B cell (primary cell): ENCODE measurements around the gene HOXD3.

Experiments used
- CTCF ChIP-seq: fragments of 200-600 bp; IDR thresholded peaks from one replicate; pipeline ENCODE4 v1.8.0; 2022; ENCODE audit warnings: antibody characterized with exemption, mild to moderate bottlenecking
- EZH2 ChIP-seq: IDR thresholded peaks from 2 replicates; pipeline ENCODE4 v1.6.1; 2012; ENCODE audit warnings: borderline replicate concordance, low read depth, mild to moderate bottlenecking, moderate library complexity, low read length; ENCODE audit not compliant: insufficient read depth, poor library complexity, severe bottlenecking

DNA sequence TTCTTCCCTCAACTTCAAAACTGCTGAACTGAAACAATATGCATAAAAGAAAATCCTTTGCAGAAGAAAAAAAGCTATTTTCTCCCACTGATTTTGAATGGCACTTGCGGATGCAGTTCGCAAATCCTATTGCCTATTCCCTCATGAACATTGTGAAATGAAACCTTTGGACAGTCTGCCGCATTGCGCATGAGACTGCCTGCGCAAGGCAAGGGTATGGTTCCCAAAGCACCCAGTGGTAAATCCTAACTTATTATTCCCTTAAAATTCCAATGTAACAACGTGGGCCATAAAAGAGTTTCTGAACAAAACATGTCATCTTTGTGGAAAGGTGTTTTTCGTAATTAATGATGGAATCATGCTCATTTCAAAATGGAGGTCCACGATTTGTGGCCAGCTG, 19.2 kb upstream of the HOXD3 start:
- TF ChIP-seq CTCF (no peak), EZH2 (no peak)
